HG03108 (cell line): ENCODE results near the gene APOE.
"Not testable (repeated sequence)": the region's sequence is repeated elsewhere in the genome, so short reads cannot be mapped to it uniquely, and the experiment has no call there.

Source experiments
- ATAC-seq: cut with Tn5 transposase; IDR thresholded peaks from one replicate; pipeline ENCODE4 v1.9.1; 2021; ENCODE audit warnings: moderate library complexity; ENCODE audit not compliant: unreplicated experiment

APOE gene

DNA sequence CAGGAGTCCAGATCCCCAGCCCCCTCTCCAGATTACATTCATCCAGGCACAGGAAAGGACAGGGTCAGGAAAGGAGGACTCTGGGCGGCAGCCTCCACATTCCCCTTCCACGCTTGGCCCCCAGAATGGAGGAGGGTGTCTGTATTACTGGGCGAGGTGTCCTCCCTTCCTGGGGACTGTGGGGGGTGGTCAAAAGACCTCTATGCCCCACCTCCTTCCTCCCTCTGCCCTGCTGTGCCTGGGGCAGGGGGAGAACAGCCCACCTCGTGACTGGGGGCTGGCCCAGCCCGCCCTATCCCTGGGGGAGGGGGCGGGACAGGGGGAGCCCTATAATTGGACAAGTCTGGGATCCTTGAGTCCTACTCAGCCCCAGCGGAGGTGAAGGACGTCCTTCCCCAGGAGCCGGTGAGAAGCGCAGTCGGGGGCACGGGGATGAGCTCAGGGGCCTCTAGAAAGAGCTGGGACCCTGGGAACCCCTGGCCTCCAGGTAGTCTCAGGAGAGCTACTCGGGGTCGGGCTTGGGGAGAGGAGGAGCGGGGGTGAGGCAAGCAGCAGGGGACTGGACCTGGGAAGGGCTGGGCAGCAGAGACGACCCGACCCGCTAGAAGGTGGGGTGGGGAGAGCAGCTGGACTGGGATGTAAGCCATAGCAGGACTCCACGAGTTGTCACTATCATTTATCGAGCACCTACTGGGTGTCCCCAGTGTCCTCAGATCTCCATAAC, at the start of gene APOE:
APOE (plus strand) TSS at position 360 of the 724 bp plus-strand sequence. CDS start 829 bp downstream, outside the sequence.
- no peak for ATAC-seq

DNA sequence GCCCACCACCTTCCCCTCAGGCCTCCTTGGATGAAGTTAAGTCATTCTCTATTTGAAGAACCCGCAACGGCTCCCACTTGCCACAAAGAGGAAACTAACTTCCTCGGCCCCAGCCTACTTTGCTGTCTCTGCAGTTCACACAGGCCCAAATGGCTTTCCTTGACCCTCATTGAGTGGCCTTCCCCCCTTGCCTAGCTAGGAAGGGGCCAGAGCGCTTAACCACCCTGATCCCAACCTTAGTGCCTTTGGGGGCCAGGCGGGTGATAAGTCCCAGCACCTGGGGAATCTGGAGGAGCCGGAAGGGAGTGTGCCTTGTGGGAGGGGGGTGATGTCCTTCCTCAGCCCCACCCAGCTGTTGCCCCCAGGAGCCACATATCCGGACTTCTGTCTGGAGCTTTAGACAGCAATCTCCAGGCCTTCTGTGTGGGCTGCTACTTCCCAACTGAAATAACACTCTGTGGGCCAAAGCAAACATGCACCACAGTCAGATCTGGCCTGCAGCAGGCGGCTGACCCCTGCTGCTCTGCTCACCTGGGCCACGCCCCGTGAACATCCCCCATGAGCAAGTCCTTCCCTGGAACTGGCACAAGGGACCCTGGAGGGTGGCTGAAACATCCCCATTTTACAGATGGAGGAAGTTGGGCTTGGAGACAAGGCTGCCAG, 49.0 kb upstream of the APOE start:
- ATAC-seq = no peak

DNA sequence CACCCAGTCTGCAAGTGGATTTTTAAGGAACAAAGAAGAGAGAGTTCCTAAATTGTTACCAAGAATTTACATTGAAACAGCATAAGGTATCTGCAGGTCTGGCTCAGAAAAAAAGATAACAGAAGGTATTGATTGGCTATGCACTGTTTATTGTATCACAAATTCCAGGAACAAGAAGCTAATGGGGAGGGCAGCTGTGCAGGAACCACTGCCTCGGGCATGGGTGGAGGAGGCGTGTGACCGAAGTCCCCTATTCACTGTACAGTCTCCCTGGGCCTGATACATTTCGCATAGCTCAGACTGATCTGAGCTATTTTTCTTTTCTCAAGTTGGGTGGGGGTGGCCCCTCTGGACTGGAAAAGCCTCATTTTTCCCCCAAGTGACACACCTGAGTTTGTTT, 47.8 kb upstream of the APOE start:
- ATAC-seq = no peak

DNA sequence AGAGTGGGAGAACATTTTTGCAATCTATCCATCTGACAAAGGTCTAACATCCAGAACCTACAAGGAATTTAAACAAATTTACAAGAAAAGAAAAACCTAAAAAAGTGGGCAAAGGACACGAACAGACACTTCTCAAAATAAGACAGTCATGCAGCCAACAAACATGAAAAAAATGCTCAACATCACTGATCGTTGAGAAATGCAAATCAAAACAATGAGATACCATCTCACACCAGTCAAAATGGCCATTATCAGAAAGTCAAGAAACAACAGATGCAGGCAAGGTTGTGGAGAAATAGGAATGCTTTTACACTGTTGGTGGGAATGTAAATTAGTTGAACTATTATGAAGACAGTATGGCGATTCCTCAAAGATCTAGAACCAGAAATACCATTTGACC, 44.0 kb upstream of the APOE start:
- not testable (repeated sequence) for ATAC-seq

DNA sequence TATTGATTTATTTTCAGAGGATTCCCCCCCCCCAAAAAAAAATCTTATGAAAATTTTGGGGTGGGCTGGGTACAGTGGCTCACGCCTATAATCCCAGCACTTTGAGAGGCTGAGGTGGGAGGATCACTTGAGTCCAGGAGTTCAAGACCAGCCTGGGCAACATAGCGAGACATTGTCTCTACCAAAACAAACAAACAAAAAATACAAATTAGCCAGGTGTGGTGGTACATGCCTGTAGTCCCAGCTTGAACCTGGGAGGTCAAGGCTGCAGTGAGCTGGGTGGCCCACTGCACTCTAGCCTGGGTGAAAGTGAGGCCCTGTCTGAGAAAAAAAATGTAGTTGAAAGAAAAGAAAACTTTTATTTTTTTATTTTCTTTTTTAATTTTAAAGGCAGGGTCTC, 41.6 kb upstream of the APOE start:
- ATAC-seq = no peak

DNA sequence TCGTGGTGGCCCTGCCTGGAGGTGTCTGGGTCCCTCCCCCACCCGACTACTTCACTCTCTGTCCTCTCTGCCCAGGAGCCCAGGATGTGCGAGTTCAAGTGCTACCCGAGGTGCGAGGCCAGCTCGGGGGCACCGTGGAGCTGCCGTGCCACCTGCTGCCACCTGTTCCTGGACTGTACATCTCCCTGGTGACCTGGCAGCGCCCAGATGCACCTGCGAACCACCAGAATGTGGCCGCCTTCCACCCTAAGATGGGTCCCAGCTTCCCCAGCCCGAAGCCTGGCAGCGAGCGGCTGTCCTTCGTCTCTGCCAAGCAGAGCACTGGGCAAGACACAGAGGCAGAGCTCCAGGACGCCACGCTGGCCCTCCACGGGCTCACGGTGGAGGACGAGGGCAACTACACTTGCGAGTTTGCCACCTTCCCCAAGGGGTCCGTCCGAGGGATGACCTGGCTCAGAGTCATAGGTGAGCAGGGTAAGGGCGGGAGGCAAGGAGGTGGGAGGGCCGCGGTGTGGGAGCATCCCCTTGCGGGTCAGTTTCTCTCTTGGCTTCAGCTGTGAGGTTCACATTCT, 40.3 kb upstream of the APOE start:
- no peak for ATAC-seq

DNA sequence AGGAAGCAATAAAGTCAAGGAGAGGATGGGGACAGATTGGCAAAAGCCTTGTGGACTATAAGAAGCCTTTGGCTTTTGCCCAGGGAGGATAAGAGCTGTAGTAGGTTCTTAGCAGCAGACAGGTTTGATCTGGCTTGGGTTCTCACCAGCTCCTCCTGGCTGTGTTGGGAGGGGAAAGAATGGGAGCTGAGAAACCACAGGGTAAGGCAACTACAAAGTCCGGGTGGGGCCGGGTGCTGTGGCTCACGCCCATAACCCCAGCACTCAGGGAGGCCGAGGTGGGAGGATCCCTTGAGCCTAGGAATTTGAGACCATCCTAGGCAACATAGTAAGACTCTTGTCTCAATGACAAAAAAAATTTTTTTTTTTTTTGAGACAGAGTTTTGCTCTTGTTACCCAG, 38.9 kb upstream of the APOE start:
- ATAC-seq = no peak

DNA sequence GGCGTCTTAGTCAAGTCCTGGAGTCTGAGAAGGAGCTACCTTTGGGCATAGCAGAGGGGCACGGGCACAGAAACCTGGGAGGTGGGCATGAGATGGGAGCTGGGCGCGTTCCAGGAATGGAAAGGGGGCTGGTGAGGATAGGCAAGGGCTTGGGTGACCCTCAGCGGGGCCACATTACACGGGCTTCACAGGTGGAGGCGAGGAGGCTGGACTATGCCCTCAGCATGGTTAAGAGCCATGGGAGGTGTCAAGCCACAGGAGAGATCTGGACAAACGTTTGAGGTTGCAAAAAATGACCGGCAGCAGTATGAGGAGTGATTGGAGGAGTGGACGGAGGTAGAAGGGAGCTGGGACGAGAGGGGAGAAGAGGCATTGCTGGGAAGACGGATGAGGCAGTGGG, 38.0 kb upstream of the APOE start:
- ATAC-seq = no peak

DNA sequence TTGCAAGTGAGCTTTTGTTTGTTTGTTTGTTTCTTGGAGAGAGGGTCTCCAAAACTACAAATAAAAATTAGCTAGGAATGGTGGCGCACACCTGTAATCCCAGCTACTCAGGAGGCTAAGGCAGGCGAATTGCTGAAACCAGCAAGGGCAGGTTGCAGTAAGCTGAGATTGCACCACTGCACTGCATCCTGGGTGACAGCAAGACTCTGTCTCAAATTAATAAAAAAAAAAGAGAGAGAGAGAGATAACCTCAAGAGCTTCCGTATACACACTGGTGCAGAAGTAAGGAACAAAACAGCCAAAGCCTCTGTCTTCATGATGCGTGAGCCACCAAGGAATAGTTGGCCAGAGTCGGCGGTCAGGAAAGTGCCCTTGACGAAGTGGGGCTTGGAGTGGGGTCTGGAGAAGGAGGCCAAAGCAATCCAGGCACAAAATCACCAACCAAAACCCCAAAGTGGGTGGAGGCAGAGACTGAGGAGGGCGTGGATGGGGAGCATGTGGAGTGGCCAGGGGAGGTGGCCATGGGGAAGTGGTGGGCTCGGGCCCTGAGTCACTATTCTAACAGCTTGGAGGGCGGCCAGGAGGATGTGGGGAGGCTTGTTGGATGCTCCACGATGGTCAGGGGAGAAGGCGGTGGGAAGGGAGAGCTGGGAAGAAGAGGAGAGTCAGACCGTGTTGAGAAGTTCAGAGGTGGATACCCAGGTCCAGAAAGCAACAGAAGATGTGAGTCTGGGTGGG, 35.7 kb upstream of the APOE start:
- no peak for ATAC-seq

DNA sequence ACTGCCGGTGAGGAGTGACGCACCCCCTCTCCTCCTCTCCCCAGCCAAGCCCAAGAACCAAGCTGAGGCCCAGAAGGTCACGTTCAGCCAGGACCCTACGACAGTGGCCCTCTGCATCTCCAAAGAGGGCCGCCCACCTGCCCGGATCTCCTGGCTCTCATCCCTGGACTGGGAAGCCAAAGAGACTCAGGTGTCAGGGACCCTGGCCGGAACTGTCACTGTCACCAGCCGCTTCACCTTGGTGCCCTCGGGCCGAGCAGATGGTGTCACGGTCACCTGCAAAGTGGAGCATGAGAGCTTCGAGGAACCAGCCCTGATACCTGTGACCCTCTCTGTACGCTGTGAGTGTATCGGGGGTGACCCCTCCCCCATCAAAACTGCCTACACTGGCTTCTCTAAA, 33.8 kb upstream of the APOE start:
- ATAC-seq = no peak

DNA sequence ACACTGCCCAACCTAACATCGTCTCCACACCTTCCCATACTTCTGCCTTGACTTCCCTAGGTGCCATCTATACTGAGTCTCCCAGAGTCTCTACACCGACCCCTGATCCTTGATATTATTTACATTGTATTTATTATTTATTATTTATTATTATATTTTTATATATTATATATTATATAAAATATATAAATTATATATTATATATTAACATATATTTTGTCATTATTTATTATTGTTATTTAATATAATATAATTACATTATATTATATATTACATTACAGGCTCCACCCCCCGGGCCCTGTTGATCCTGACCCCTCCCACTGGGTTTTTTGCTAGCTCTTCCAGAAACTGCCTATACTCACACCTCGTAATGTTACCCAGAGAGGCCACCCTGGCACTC, 32.9 kb upstream of the APOE start:
- no peak for ATAC-seq

DNA sequence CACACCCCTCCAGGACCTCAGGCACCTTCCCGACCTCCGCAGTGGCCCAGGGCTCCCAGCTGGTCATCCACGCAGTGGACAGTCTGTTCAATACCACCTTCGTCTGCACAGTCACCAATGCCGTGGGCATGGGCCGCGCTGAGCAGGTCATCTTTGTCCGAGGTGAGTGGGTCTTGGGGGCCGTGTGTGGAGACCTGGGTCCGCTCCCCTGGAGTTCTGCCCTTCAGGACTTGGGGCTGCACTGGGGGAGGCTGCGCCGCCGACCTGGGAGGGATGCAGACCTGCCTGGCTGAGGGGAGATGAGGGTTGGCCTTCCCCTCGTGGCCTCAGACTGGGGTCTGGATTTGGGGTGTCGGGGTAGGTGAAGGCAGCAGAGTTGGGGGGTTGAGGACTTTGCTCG, 31.3 kb upstream of the APOE start:
- no peak for ATAC-seq

DNA sequence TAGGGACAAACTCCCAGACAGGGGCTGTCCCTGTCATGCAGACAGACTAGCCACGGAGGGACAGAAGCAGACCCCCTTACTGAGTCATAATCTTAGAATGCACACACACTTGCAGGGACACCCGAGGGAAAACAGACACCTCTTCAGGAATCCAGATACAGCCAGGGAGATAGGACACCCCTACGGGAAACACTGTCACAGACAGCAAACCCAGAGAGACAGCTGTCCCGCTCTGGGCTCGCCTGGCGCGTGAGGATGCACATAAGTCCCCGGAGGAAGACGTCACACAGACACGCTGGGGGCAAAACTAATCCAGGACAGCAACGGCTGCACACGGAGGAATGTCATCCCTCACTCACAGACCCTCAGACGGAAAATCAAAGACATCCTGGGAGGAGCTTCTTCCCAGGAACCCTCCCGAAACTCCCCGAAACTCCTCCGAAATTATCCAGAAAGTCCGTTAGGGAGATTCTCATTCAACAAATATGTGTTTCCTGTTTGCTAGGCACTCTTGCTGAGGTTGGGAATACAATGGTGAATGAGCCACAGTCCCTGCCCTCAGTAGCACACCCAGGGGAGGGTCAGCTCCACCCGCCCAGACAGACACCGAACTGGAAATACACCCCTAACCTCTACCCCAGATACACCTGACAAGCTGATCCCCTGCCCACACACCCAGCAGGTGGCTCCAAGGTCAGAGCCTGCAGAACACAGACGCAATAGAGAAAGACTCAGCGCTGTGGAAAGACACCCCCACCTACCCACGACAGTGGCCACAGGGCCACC, 29.7 kb upstream of the APOE start:
- no peak for ATAC-seq

DNA sequence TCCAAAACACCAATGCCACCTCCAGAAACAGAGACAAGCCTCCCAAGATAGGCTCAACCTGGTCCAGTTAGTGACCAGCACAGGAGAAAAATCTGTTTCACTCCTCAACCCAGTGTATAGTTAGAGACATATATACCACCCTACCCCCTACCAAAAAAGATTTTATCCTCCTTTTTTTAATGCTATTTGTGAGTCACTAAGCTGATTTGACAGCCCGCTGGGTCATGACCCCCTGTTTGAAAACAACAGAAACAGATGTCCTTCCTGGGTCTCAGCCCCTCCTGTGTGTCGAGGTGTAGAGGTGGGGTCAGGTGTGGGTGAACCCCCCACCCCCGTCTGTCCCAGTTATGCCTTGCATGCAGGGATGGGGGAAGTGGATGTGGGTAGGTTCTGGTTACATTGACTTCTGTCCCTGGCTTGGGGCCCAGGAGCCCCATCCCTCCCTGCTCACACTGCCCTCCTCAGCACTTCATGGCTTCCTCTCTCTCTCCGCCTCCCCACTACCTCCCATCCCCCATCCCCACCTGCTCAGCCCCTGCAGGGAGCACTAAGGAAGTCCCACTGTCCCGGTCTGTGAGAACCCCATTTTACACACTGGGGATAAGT, 28.6 kb upstream of the APOE start:
- no peak for ATAC-seq

DNA sequence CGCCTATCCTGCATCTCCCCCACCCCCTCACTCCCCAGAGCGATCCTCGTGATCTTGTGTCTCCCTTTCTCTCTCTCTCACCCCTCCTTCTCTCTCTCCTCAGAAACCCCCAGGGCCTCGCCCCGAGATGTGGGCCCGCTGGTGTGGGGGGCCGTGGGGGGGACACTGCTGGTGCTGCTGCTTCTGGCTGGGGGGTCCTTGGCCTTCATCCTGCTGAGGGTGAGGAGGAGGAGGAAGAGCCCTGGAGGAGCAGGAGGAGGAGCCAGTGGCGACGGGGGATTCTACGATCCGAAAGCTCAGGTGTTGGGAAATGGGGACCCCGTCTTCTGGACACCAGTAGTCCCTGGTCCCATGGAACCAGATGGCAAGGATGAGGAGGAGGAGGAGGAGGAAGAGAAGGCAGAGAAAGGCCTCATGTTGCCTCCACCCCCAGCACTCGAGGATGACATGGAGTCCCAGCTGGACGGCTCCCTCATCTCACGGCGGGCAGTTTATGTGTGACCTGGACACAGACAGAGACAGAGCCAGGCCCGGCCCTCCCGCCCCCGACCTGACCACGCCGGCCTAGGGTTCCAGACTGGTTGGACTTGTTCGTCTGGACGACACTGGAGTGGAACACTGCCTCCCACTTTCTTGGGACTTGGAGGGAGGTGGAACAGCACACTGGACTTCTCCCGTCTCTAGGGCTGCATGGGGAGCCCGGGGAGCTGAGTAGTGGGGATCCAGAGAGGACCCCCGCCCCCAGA, 27.3 kb upstream of the APOE start:
- no peak for ATAC-seq

DNA sequence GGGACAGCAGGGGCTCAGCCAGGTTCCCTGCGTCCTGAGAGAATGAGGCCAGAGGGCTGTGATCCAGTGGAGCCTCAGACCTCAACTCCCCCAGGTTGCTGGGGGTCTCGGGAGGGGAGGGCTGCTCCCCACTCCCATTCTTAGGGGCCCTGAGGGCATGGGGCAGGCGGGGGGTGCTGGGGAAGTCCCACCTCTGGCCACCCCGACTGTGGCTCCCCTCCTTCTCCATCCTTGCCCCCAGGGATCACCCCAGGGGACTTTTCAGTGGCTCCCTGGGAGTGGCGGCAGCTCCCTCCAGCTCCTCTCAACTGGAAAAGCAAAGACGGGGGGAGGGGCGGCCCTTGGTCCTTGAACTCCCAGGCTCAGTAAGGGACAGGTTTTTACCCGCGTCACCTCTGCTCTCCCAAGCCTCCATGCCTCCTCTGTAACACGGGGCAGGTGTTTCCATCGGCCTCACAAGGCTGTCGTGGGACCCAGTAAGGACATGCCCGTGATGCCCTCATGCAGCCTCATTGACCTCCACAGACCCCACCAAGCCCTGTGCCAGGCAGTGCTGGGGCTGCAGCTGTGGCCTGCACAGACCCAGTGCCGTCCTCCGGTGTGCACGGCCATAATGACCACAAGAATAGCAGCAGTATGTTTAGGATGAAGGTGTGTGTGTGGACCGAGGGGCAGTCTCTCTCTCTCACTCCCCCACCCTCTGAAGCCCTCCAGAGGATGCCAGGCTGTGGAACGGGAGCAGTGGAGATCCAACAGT, 26.1 kb upstream of the APOE start:
- ATAC-seq = no peak

DNA sequence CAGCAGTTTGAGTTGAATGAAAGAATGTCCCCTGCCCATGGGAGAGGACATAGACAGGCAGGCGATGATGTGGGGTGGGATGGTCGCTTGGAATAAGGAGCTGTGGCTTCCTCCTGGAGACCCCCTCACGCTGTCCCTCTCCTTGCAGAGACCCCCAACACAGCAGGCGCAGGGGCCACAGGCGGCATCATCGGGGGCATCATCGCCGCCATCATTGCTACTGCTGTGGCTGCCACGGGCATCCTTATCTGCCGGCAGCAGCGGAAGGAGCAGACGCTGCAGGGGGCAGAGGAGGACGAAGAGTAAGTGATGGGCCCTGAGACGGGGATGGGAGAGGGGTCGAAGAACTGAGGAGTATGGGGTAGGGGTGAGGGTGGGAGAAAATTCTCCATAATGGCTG, 23.5 kb upstream of the APOE start:
- ATAC-seq = no peak

DNA sequence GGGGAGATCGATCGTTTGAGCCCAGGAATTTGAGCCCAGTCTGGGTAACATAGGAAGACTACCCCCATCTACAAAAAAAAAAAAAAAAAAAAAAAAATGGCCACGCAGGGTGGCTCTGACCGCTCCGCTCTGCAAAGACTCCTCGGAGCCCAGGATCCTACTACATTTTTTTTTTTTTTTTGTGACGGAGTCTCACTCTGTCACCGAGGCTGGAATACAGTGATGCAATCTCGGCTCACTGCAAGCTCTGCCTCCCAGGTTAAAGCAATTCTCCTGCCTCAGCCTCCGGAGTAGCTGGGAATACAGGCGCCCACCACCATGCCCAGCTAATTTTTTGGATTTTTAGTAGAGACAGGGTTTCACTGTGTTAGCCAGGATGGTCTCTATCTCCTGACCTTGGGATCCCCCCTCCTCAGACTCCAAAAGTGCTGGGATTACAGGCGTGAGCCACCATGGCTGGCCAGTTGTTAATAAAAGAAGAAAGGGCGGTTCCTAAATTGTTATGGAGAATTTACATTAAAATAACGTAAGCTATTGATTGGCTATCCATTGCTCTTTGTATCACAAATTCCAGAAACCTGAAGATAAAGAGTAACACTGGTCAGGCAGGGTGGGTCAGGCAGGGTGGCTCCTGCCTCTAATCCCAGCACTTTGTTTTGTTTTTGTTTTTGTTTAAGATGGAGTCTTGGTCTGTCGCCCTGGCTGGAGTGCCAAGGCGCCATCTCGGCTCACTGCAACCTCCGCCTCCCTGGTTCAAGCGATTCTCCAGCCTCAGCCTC, 22.8 kb upstream of the APOE start:
- ATAC-seq = not testable (repeated sequence)
